GM19351 (cell line): ENCODE data around the gene THRB.
A peak's percentile ranks its signal among the peaks of the same experiment; 100 is the strongest.
"Not testable (repeated sequence)": the region's sequence is repeated elsewhere in the genome, so short reads cannot be mapped to it uniquely, and the experiment has no call there.

Source experiments
- ATAC-seq: cut with Tn5 transposase; IDR thresholded peaks from one replicate; pipeline ENCODE4 v1.9.1; 2021; ENCODE audit warnings: mild to moderate bottlenecking, moderate library complexity; ENCODE audit not compliant: unreplicated experiment

THRB gene

DNA sequence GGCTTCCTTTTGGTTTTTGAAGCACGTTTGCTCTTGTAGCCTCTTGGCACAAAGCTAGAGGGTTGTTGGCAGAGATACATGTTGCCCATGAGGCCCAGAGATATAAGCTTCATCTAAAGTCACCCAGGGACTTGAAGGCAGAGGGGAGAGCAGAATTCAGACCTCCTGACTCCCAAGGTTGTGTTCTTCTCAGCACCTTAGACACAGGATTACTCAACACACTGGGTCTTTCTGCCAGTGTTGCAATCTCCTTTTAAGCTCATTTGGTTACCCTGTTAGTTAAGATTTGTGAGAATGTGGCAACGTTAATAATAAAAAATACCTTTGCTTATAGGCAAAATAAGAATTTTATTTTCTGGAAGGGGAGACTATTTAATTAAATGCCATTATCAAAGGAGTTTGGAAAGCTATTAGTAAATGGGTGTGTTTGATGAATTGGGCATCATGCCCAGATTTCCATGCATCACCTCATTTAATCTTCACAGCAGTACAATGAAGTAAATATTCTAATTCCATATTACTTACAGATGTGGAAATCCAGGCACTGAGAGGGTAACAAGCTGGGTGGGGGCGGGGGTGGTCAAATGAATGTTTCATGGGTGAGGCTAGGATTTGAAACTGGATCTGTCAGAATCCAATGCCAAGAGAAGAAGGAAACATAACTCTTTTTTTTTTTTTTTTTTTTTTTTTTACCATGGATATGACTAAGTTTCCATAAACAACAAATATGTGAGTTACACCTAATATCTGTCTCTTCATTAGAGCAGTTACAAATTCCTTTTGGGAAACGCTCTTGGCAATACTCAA lies 366.2 kb downstream of the THRB start:
- no peak for ATAC-seq

DNA sequence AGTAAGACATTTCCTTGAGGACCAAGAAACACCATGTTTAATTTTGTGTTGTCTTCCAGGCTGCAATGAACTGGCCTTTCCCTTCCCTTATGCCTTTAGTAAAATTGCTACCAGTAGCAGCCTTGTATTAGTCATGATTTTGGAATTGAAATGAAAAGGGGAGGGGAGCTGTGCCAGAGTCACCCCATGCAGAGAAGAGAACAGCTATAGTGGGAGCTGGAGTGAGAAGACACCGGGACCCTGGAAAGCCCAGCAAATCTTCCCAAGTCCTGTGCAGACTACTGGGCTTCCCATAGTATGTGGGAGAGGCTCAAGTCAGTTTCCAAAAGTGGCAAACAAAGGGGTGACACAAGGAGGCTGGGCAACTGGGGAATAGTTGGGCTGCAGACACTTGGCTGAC lies 371.1 kb downstream of the THRB start:
- ATAC-seq, result no peak

DNA sequence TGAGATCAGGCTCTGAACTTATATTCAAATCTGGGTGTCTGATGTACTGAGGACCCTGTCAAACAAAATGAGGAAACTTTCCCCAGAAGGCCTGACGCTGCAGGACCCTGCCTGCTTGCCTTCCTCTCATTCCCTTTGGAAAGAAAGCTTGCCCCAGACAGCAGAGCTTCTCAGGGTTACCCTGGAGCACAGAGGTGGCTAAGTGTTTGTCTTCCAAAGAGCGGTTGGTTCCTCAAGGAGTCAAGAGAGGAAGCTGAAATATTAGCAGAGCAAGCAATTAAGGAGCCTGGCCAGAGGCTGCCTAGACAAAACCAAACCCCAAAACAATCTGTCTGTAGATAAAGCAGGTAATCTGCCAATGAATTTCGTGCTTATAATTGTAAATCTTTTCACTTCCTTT lies 374.2 kb downstream of the THRB start:
- ATAC-seq, result no peak

DNA sequence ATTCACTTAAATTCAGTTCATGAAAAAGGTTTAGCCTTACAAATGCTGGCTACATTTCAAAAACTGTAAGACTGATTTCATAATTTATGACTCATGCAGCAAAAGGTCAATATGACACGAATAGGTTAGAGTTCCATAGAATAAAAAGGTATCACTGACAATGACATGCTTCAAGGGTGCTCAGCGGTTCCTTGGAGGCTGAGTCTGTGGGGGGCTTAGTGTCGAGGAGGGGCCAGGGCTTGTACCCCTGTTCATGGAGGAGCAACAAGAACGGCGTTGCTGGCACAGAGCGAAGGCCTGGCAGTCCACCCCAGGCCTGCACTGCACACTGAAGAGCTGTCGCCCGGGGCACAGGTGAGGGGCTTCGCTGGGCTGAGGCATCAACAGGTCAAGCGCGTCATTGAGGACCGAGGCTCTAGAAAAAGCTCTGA lies 375.3 kb downstream of the THRB start:
- ATAC-seq, result no peak

DNA sequence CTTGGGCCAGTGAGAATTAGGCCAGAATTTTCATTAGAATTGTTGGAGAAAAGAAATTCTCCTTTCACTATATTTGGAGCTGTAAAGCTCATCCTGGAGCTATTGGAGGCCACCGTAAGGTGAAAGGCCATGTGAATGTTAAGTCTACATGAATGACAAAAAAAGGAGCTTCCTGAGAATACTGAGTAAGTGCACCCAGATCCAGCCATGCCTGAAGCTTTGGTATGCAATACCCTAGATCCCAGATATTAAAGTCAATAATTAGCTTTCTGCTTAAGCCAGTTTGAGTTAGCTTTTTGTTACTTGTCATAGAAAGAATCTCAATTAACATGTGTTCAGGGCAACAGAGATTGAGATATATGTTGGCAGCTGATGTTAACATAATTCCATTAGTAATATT lies 377.1 kb downstream of the THRB start:
- no peak for ATAC-seq

DNA sequence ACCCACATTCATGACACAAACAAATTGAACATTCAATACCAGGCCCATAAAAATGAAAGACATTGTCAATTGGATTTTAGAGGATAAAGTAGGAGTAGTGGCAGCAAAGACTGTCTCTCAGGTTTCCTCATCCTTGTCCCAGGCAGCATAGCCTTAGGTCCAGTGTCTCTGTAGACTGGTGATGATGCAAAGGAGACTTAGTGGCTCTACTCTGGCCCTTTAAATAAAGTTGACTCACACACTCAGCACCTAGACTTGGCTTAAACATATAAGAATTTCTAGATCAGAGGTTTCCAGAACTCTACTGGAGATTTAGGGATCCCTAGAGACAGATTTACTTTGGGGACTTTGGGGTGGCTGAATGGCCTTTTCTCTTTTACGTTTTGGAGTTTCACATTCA lies 382.9 kb downstream of the THRB start:
- ATAC-seq, result no peak

DNA sequence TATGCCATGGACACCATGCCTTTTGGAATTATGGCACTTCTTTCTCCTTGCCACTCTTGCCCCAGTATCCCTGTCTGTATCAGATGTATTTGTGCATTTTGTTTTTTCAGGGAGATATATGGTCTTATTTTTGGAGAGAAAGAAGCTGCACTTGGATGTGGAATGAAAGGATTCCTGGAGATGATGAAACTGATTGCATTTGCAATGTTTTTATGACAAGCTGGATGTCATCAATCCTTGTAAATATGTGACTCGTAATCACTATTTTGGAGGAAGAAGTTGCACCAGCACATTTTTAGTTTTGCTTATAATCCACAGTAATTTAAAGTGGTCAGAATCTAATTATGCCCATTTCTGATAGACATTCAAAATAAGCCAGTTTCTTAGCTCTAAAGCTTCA lies 384.6 kb downstream of the THRB start:
- ATAC-seq, result no peak

DNA sequence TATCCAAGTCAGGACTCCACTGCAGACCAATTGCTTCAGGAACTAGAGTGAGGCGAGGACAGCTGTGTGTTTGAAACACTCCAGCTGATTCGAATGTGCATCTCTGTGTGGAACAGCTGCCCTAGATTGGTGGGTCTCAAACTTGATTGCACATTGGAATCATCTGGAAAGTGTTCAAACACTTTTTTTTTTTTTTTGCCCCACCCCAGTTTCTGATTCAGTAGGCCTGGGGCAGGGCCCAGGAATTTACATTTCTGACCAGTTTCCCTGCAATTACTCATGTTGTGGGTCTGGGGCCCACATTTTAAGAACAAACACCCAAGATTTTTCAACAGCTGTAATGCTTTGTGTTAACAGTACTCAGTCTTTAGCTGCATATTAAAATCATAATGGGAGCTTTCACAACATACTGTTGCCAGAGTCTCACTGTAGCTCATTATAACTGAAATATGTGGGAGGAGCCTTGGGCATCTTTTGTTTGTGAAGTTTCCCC lies 392.9 kb downstream of the THRB start:
- ATAC-seq, result no peak

DNA sequence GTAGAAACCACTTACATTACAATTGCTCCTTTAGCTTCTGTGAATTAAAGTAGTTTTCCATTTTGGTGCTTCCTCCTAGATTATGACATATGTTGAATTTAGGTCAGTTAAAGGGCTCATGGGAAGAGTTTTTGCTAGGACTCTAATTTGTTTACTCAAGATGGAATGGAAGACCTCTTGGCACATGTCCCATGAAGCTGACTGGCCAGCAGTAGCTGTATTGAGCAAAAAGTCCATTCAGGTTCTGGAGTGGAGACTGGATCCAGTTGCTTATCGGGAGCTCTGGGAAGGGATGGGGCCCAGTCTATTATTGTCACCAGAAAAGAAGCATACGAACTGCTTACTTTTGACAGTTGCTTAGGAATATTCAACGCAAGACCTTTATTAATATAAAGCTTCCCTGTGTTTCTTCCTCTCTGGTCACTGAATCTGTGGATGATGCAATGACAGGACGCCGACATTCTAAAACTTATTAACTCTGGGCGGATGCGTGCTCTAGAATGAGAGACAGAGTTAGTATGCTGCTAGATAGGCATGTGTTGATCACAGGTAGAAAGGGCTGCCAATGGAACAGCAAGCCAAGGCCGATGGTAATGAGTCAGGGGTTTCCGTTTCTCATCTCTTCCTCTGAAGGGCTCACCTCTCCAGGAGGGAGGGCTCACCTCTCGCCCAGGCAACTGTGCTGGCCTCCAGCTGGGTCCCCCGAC lies 393.8 kb downstream of the THRB start:
- ATAC-seq, result no peak

DNA sequence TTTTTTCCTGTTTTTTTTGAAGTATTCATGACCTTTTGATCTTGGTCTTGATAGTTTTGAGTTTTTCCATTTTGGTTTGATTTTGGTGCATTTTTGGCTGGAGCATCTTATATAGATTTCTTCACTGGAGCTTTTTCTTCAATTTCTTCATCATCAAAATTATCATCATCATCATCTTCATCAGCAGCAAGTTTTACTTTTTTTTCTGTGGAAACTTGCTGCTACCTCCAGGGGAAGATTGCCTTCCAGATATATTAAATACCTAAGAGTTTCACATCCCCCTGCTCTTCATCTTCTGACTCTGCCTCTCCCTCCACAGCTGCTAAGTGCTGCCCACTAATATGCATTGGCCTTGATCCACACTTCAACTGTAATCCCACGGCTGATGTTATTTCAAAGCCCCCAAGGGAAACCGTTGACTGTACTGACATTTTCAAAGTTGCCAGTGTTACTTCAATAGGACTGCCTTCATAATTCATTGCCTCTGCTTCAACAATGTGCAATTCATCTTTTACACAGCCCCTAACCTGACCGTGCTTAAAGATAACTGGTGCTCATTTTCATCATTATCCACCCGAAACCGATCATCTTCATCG lies 397.9 kb downstream of the THRB start:
- no peak for ATAC-seq

DNA sequence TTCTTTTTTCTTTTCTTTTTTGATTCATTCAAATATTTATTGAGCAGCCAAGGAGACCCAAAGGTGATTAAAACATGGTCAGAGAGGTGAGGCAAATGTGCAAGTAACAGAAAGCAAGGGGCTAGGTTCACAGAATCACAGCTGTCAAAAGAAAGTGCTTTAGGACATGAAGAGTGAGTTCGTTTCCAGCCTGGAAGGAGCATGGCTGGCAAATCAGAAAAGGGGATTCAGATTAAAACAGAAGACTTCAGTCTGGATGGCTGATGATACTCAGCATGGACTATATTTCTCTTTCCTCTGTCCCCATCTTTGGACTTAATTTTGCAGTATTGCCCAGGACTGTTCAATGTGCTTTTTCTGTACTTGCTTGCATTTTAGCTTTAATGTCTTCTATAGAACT lies 398.4 kb downstream of the THRB start:
- no peak for ATAC-seq

DNA sequence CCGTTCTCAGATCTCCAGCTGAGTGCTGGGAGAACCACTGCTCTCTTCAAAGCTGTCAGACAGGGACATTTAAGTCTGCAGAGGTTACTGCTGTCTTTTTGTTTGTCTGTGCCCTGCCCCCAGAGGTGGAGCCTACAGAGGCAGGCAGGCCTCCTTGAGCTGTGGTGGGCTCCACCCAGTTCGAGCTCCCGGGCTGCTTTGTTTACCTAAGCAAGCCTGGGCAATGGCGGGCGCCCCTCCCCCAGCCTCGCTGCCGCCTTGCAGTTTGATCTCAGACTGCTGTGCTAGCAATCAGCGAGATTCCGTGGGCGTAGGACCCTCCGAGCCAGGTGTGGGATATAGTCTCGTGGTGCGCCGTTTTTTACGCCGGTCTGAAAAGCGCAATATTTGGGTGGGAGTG lies 399.8 kb downstream of the THRB start:
- not testable (repeated sequence) for ATAC-seq

DNA sequence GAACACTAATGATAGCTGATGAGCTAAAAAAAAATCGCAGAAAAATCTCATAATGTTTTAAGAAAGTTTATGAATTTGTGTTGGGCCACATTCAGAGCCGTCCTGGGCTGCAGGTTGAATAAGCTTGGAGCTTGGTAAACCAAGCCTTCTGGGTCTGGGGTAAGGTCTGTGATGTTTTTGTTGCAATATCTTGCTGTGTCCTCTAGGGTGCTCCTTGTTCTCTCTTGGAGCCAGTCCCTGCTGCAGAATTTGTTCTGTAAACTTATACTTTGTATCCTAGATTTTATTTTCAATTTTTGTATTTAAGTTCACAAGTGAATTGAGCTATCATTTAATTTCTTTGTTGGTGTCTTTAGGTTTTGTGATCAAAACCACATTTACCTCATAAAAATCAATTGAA lies 405.9 kb downstream of the THRB start:
- peak; percentile 94 for ATAC-seq

DNA sequence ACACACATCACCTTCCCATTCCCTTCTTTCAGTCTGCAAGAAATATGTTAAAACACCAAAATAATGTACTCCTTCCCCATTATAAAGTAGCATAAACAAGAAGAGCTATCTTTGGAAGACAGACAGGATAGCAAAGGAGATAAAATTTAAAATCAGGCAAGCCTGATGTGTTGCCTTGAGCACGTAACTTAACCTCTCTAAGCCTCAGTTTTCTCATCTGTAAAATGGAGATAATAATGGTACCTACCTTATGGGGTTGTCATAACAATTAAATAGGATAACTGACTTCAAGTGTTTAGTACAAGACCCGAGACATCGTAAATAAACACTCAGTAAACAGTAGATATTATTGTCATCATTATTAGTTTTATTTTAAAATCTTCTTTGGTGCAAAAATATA lies 407.2 kb downstream of the THRB start:
- no peak for ATAC-seq

DNA sequence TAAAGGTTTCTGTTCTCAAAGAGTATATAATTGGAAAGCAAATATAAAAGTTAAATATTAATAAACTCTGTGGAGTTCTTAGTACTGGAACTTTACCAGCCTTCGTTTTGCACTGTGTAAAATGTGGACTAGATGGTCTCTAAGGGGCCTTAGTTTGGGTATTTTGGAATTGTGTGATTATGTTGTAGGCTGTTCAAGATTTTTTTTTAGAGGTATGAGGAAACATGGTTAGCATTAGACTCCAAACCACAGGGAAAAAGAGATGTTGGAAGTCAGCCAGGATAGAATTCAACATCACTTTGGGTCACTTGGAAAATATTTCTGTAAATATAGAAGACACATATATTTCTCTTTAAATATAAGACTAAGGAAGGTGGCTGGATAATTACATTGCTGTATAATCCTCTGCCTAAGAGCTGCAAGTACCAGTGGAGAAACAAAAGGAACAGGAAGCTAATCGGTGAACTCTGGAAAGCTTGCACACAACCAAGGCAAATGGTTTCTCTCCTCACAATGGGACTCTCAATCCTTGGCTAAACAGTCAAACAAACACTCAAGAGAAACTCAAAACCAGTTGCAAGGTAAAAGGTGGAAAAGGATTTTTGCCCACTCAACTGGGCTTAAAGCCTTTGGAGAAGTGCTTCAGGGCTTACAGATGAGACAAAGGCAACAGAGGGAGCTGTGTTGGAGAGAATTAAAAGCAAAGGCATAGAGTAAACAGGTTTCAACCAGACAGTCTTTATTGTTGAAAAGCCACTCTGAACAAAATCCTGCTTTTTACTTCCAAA lies 407.8 kb downstream of the THRB start:
- ATAC-seq, result no peak

DNA sequence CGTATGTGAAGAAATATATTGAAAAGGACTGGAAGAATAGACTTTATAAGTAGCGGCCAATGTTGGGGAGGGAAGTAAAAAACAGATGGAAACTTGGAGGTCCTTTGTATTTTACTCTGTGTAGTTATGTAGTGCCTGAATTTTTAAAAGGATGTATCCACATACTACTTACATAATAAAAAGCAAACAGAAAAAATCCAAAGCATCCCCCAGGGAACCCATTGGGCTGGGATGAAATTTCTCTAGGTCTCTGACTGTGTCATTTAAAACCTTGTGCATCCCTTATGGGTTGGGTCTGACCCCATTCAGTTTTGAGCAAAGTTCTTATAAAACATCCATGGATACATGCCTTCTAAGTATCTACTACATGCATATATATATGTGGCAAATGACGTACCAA lies 408.4 kb downstream of the THRB start:
- no peak for ATAC-seq

DNA sequence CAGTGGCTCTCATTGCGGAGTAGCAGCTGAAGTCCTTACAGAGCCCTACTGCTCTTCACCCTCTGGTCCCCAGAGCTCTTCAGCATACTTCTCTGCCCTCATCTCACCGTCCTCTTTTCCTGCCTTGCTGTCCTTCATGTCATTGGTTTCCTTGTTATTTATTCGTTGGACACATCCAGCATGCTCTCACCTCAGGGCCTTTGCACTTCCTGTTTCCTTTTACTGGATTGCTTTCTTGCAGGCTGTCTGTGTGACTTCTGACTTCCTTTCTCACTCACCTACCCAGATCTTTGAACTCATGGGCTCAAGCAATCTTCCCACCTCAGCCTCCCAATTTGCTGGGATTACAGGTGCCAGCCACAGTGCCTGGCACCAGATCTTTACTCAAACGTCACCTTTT lies 422.5 kb downstream of the THRB start:
- no peak for ATAC-seq

DNA sequence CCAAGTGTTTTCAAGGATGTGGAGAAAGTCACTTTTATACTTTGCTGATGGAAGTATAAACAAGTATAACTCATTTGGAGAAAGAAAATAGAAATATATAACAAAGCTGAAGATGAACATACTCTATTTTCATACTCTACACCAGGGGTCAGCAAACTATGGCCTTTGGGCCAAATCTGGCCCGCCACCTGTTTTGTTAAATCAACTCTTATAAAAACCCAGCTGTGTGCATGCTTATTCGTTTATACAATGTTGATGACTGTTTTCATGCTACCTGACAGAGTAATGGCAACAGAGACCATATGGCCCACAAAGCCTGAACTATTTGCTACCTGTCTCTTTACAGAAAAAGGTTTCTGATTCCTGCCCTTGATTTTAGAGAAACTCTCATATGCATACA lies 425.6 kb downstream of the THRB start:
- ATAC-seq, result no peak

DNA sequence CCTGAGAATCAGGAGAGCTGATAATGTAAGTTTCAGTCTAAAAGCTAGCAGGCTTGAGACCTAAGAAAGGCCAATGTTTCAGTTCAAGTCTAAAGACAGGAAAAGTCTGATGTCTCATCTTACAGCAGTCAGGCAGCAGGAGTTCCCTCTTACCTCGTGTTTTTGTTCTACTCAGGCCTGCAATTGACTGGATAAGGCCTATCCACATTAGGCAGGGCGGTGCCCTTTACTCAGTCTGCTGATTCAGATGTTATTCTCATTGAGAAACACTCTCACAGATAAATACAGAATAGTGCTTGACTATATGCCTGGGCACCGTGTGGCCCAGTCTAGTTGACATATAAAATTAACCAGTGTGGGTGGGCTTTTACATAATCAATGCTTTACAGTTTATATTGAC lies 427.2 kb downstream of the THRB start:
- ATAC-seq, result no peak
